ENCODE measurements around the gene KDM5A.
"Not testable (repeated sequence)": the region's sequence is repeated elsewhere in the genome, so short reads cannot be mapped to it uniquely, and the experiment has no call there.

The KDM5A gene

GRCh38 chr12:304805-305204 lies 84.3 kb downstream of the KDM5A start:
- Histone ChIP-seq H3K36me3 (peaks cover 68% of the 10 kb centered on the region), H3K27me3 (no peaks in the 10 kb centered on the region), H3K4me3 (ENCODE audit: low read depth in 1 of 2, low read length in 1 of 2) (no peak overlapping the region), H3K27ac (no peak overlapping the region), H3K9me3 (no peaks in the 10 kb centered on the region), H3K4me1 (ENCODE audit: control insufficient read depth in 1 of 2, insufficient read depth in 1 of 2, low read depth in 1 of 2, low read length in 1 of 2) (no peaks in the 10 kb centered on the region)
- no peak for TF ChIP-seq CTCF (IDR thresholded peaks at IDR 0.05)

GRCh38 chr12:302766-303165 lies 86.4 kb downstream of the KDM5A start:
- H3K27me3 ChIP-seq; H3K27ac ChIP-seq; H3K9me3 ChIP-seq; H3K4me3 ChIP-seq (ENCODE audit: low read depth in 1 of 2, low read length in 1 of 2); H3K4me1 ChIP-seq (ENCODE audit: control insufficient read depth in 1 of 2, insufficient read depth in 1 of 2, low read depth in 1 of 2, low read length in 1 of 2): not testable (repeated sequence)
- H3K36me3 ChIP-seq = peaks cover 52% of the 10 kb centered on the region

GRCh38 chr12:300166-300565 lies 89.0 kb downstream of the KDM5A start:
- not testable (repeated sequence) for H3K27ac ChIP-seq; H3K4me3 ChIP-seq (ENCODE audit: low read depth in 1 of 2, low read length in 1 of 2); H3K27me3 ChIP-seq; H3K9me3 ChIP-seq; H3K4me1 ChIP-seq (ENCODE audit: control insufficient read depth in 1 of 2, insufficient read depth in 1 of 2, low read depth in 1 of 2, low read length in 1 of 2)
- H3K36me3 ChIP-seq = peaks cover 52% of the 10 kb centered on the region

- H3K9me3 ChIP-seq; H3K27ac ChIP-seq; H3K4me1 ChIP-seq (ENCODE audit: control insufficient read depth in 1 of 2, insufficient read depth in 1 of 2, low read depth in 1 of 2, low read length in 1 of 2); H3K27me3 ChIP-seq; H3K4me3 ChIP-seq (ENCODE audit: low read depth in 1 of 2, low read length in 1 of 2): not testable (repeated sequence)
- H3K36me3 ChIP-seq = peaks cover 52% of the 10 kb centered on the region
Observed at GRCh38 chr12:299511-299910, 89.6 kb downstream of the KDM5A start.

- H3K4me1 ChIP-seq (ENCODE audit: control insufficient read depth in 1 of 2, insufficient read depth in 1 of 2, low read depth in 1 of 2, low read length in 1 of 2); H3K4me3 ChIP-seq (ENCODE audit: low read depth in 1 of 2, low read length in 1 of 2); H3K27ac ChIP-seq; H3K27me3 ChIP-seq; H3K9me3 ChIP-seq: not testable (repeated sequence)
- H3K36me3 ChIP-seq = peaks cover 52% of the 10 kb centered on the region
Observed at GRCh38 chr12:298059-298458, 91.1 kb downstream of the KDM5A start.

- H3K9me3 ChIP-seq = no peaks in the 10 kb centered on the region
- TF ChIP-seq CTCF (IDR thresholded peaks at IDR 0.05) = no peak
- peaks cover 78% of the 10 kb centered on the region for H3K36me3 ChIP-seq
- H3K27me3 ChIP-seq = no peaks in the 10 kb centered on the region
- H3K4me3 ChIP-seq (ENCODE audit: low read depth in 1 of 2, low read length in 1 of 2) = no peak overlapping the region
- no peak overlapping the region for H3K27ac ChIP-seq
- H3K4me1 ChIP-seq (ENCODE audit: control insufficient read depth in 1 of 2, insufficient read depth in 1 of 2, low read depth in 1 of 2, low read length in 1 of 2) = no peaks in the 10 kb centered on the region
Observed at GRCh38 chr12:295132-295531, 94.0 kb downstream of the KDM5A start.

- Histone ChIP-seq H3K27ac (no peak overlapping the region), H3K4me3 (ENCODE audit: low read depth in 1 of 2, low read length in 1 of 2) (no peak overlapping the region), H3K27me3 (no peaks in the 10 kb centered on the region), H3K36me3 (peaks cover 78% of the 10 kb centered on the region), H3K4me1 (ENCODE audit: control insufficient read depth in 1 of 2, insufficient read depth in 1 of 2, low read depth in 1 of 2, low read length in 1 of 2) (no peaks in the 10 kb centered on the region), H3K9me3 (no peaks in the 10 kb centered on the region)
- TF ChIP-seq CTCF (IDR thresholded peaks at IDR 0.05) = no peak
Observed at GRCh38 chr12:293199-293598, 95.9 kb downstream of the KDM5A start.

GRCh38 chr12:292186-292585 lies 96.9 kb downstream of the KDM5A start:
- Histone ChIP-seq H3K27me3 (no peaks in the 10 kb centered on the region), H3K36me3 (peaks cover 73% of the 10 kb centered on the region), H3K27ac (no peak overlapping the region), H3K4me1 (ENCODE audit: control insufficient read depth in 1 of 2, insufficient read depth in 1 of 2, low read depth in 1 of 2, low read length in 1 of 2) (no peaks in the 10 kb centered on the region), H3K9me3 (no peaks in the 10 kb centered on the region), H3K4me3 (ENCODE audit: low read depth in 1 of 2, low read length in 1 of 2) (no peak overlapping the region)
- TF ChIP-seq CTCF (IDR thresholded peaks at IDR 0.05) = no peak

All from neutrophil (primary cell).